Liver (tissue), 9 donors: ENCODE measurements around the gene SPOCK2. TPM values are rescaled to one million over a fixed set of nuclear protein-coding genes. Genes with fewer than 3 reads are reported as not detected.
A peak's percentile ranks its signal among the peaks of the same experiment; 100 is the strongest.

Experiments used
- DNase-seq: peaks from one replicate; pipeline ENCODE4 v3.0.0-alpha.2; 2017; ENCODE audit warnings: low spot score
- H3K27ac ChIP-seq, 2 donors: one replicate each; pipeline ENCODE4 v1.7.0; 2013; ENCODE audit warnings: inconsistent platforms in 2 of 2, low read length in 2 of 2, control low read depth in 1 of 2, low read depth in 1 of 2, mild to moderate bottlenecking in 1 of 2
- H3K27me3 ChIP-seq, 4 donors: one replicate each; pipeline versions ENCODE4 v1.6.1 to v1.7.0; 2013; ENCODE audit warnings: low read length in 3 of 4, inconsistent platforms in 1 of 4, mild to moderate bottlenecking in 1 of 4, moderate library complexity in 1 of 4; ENCODE audit not compliant: control insufficient read depth in 4 of 4, insufficient read depth in 4 of 4
- H3K36me3 ChIP-seq, 4 donors: one replicate each; pipeline versions ENCODE4 v1.6.1 to v1.7.0; 2013; ENCODE audit warnings: low read length in 3 of 4, mild to moderate bottlenecking in 3 of 4, low read depth in 1 of 4, moderate library complexity in 1 of 4; ENCODE audit not compliant: control insufficient read depth in 4 of 4, insufficient read depth in 3 of 4
- H3K4me1 ChIP-seq, 4 donors: one replicate each; pipeline versions ENCODE4 v1.6.1 to v1.7.0; 2013; ENCODE audit warnings: low read length in 3 of 4, mild to moderate bottlenecking in 3 of 4, moderate library complexity in 1 of 4; ENCODE audit not compliant: control insufficient read depth in 4 of 4, insufficient read depth in 4 of 4
- H3K4me3 ChIP-seq, 3 donors: one replicate each; pipeline versions ENCODE4 v1.6.1 to v1.7.0; 2013; ENCODE audit warnings: low read length in 3 of 3, control low read depth in 1 of 3, low read depth in 1 of 3, mild to moderate bottlenecking in 1 of 3
- H3K9ac ChIP-seq, 2 donors: one replicate each; pipeline ENCODE4 v1.7.0; 2013; ENCODE audit warnings: low read length in 2 of 2, mild to moderate bottlenecking in 2 of 2, moderate library complexity in 2 of 2, control low read depth in 1 of 2, low read depth in 1 of 2
- H3K9me3 ChIP-seq, 4 donors: one replicate each; pipeline versions ENCODE4 v1.6.1 to v1.7.0; 2013; ENCODE audit warnings: low read length in 3 of 4; ENCODE audit not compliant: control insufficient read depth in 4 of 4
- ATF3 ChIP-seq: IDR thresholded peaks from 2 replicates; pipeline ENCODE4 v1.6.1; 2016; ENCODE audit warnings: antibody characterized with exemption
- EGR1 ChIP-seq, 2 donors: IDR thresholded peaks; 2 replicates each; pipeline ENCODE4 v1.6.1; 2016 to 2018; ENCODE audit warnings: antibody characterized with exemption in 2 of 2, low read depth in 2 of 2
- MAX ChIP-seq: IDR thresholded peaks from 2 replicates; pipeline ENCODE4 v1.6.1; 2016; ENCODE audit warnings: antibody characterized with exemption
- NR2F2 ChIP-seq: IDR thresholded peaks from 2 replicates; pipeline ENCODE4 v1.6.1; 2016; ENCODE audit warnings: antibody characterized with exemption
- RAD21 ChIP-seq, 2 donors: IDR thresholded peaks; 2 replicates each; pipeline ENCODE4 v1.6.1; 2016; ENCODE audit warnings: antibody characterized with exemption in 2 of 2, mild to moderate bottlenecking in 2 of 2
- RXRA ChIP-seq, 2 donors: IDR thresholded peaks; 2 replicates each; pipeline ENCODE4 v1.6.1; 2017 to 2018; ENCODE audit warnings: antibody characterized with exemption in 2 of 2, mild to moderate bottlenecking in 1 of 2
- SP1 ChIP-seq: IDR thresholded peaks from 2 replicates; pipeline ENCODE4 v1.6.1; 2018; ENCODE audit warnings: antibody characterized with exemption, mild to moderate bottlenecking
- TAF1 ChIP-seq: conservative IDR thresholded peaks from 2 replicates; pipeline ENCODE4 v1.6.1; 2016; ENCODE audit warnings: antibody characterized with exemption, mild to moderate bottlenecking
- WGBS: extraction: QIAGEN DNeasy Blood & Tissue Kit; methylation state at CpG from one replicate; pipeline ENCODE4 v1.1.7; 2013; 5-methylcytosine and 5-hydroxymethylcytosine counted together
- polyA plus RNA-seq, 2 donors: library from polyadenylated mRNA; stranded (reverse) in 1 of 2; unstranded in 1 of 2; fragments of 200-250 nt in 1 of 2; fragments of >200 nt in 1 of 2; fragmentation: Nextera tagmentation in 1 of 2; extraction: Ambion mirVana in 1 of 2; gene quantifications; one replicate each; pipeline versions ENCODE4 v1.2.1 to v1.2.3, GENCODE V29; 2013 to 2015
- total RNA-seq, 2 donors: library from RNA; depleted of rRNA; stranded (reverse); fragments of >200 nt; gene quantifications; one replicate each; pipeline ENCODE4 v1.2.3, GENCODE V29; 2014
- donor health status: healthy.
- donor health status: healthy.
- donor health status: healthy.
- donor health status: healthy.
- donor health status: healthy.

The SPOCK2 gene
- total and polyA plus RNA-seq, 4 donors: 0.36 to 1.7 (median 0.64) TPM

GRCh38 chr10:72045586-72045985 is 42.8 kb downstream of the SPOCK2 start:
- Histone ChIP-seq H3K4me3 (no peak overlapping the region), H3K36me3 (no peaks in the 10 kb centered on the region), H3K9me3 (no peaks in the 10 kb centered on the region), H3K27ac (no peak overlapping the region), H3K9ac (no peak overlapping the region), H3K4me1 (no peaks in the 10 kb centered on the region), H3K27me3 (no peaks in the 10 kb centered on the region)
- 92% methylated on average over 2 of the region's 2 CpGs for WGBS
- no peak for DNase-seq
- TF ChIP-seq RAD21 (IDR thresholded peaks at IDR 0.05) (no peak), SP1 (no peak), NR2F2 (no peak), MAX (no peak), ATF3 (no peak), RXRA (IDR thresholded peaks at IDR 0.05) (no peak)

GRCh38 chr10:72044417-72045041 is 43.8 kb downstream of the SPOCK2 start:
- no peaks in the 10 kb centered on the region for H3K4me1 ChIP-seq
- no peaks in the 10 kb centered on the region for H3K36me3 ChIP-seq
- H3K9ac ChIP-seq: no peak overlapping the region
- 57% methylated on average over 17 of the region's 17 CpGs for WGBS
- no peak for TF ChIP-seq ATF3
- peak; percentile 30 to 62 for TF ChIP-seq RAD21 (IDR thresholded peaks at IDR 0.05)
- no peak overlapping the region for H3K27ac ChIP-seq
- no peaks in the 10 kb centered on the region for H3K9me3 ChIP-seq
- no peak overlapping the region for H3K4me3 ChIP-seq
- H3K27me3 ChIP-seq: no peaks in the 10 kb centered on the region
- no peak for DNase-seq

GRCh38 chr10:72043016-72043834 is 45.1 kb downstream of the SPOCK2 start:
- no peak overlapping the region for H3K27ac ChIP-seq
- no peak for DNase-seq

GRCh38 chr10:72041491-72041890 is 46.9 kb downstream of the SPOCK2 start:
- H3K36me3 ChIP-seq: no peaks in the 10 kb centered on the region
- TF ChIP-seq EGR1 (IDR thresholded peaks at IDR 0.05; ENCODE audit: low read depth in 2 of 2) (no peak), RAD21 (IDR thresholded peaks at IDR 0.05) (no peak), NR2F2 (no peak), TAF1 (no peak)
- WGBS: 90% methylated on average over 6 of the region's 6 CpGs

More at GRCh38 chr10:72043016-72043834, 45.1 kb downstream of the SPOCK2 start:
- no peaks in the 10 kb centered on the region for H3K4me1 ChIP-seq
- no peaks in the 10 kb centered on the region for H3K36me3 ChIP-seq
- no peak overlapping the region for H3K4me3 ChIP-seq
- H3K27me3 ChIP-seq: no peaks in the 10 kb centered on the region
- no peaks in the 10 kb centered on the region for H3K9me3 ChIP-seq
- H3K9ac ChIP-seq: no peak overlapping the region
- TF ChIP-seq RXRA (IDR thresholded peaks at IDR 0.05) (peak; percentile 51 to 58), MAX (no peak), NR2F2 (peak; percentile 93), RAD21 (IDR thresholded peaks at IDR 0.05) (no peak)
- 87% methylated on average over 10 of the region's 10 CpGs for WGBS

More at GRCh38 chr10:72041491-72041890, 46.9 kb downstream of the SPOCK2 start:
- no peaks in the 10 kb centered on the region for H3K4me1 ChIP-seq
- H3K4me3 ChIP-seq: no peak overlapping the region
- DNase-seq: no peak
- no peak overlapping the region for H3K9ac ChIP-seq
- no peaks in the 10 kb centered on the region for H3K9me3 ChIP-seq
- H3K27me3 ChIP-seq: no peaks in the 10 kb centered on the region
- H3K27ac ChIP-seq: no peak overlapping the region
